ENCODE data around the gene SH3GLB1. TPM values are rescaled to one million over a fixed set of nuclear protein-coding genes. Genes with fewer than 3 reads are reported as not detected.
A peak's percentile ranks its signal among the peaks of the same experiment; 100 is the strongest.

Gene SH3GLB1
- total RNA-seq, 2 experiments from 2014 or later: 64.3 to 65.3 TPM

DNA sequence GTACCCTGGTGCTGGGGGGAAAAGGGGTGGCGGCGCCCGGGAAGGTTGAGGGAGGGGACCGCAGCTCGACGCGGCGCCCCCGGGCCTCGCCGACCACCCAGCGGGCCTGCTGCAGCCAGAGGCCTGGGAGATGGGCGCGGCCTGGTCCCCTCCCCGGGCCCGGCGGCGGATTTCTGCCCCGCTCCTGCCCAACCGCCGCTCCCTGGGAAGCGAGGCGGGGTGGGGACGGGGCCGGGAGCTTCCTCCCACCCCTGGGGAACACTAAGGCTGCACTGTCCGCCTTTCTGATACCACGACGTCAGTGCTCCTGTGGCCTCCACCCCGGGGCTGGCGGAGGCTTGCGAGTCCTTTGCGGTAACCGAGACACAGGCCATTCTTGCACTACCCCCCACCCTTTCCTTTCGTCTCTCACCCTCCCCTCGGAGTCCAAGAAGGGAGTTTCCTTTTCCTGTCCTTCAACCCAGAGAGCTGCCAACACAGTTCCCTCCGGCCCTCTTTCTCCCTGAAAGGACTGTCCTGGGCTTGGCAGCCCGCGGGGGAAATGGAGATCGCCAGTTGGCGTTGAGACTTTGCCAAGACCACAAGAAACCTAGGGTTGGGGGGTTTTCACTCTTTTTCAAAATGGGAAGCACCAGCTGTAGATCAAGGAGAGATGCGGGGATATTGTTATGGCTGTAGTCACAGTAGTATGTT lies 742 bp downstream of the SH3GLB1 start:
- intact Hi-C loops (cut with micrococcal nuclease): loop anchor here (1.0 to 10.0 kb wide), 9 partner anchors 9 to 630 kb away; partner anchors contain the start of genes HS2ST1, ODF2L and SELENOF
- H3K27ac Mint-ChIP-seq: peak overlapping the region; percentile 98
- CTCF ChIA-PET: interaction anchor here (0.6 to 4.3 kb wide), 20 partner anchors 10 to 391 kb away, joined by 3 to 31 read pairs (median 4); partner anchors contain the start of genes HS2ST1 and SELENOF
- no peaks in the 10 kb centered on the region for H3K9me3 Mint-ChIP-seq
- H3K36me3 Mint-ChIP-seq: peaks cover 7% of the 10 kb centered on the region
- DNase-seq: peak; percentile 51
- H3K27me3 Mint-ChIP-seq: no peaks in the 10 kb centered on the region
- H3K4me3 Mint-ChIP-seq: peak overlapping the region; percentile 100
- H3K4me1 Mint-ChIP-seq (ENCODE audit: low read depth): peaks cover 43% of the 10 kb centered on the region
- POLR2A ChIA-PET: interaction anchor here (0.6 to 3.8 kb wide), 11 partner anchors 10 to 629 kb away, joined by 3 to 34 read pairs (median 5); partner anchors contain the start of genes HS2ST1, ODF2L and SELENOF

DNA sequence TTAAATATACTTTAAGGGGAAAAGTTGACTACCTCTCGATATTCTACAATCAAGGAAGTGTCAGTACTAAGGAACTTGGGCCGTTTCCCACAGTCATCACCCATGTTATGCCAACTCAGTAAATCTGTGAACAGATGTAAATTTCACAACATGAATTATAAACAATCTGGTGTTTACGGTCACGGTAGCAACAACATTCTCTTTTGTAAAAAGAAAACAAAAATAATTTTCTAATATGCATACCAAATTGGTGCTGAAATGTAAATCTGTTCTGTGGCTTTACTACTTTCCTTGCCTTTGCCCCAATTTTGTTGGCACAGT lies 1.2 kb downstream of the SH3GLB1 start:
- Mint-ChIP-seq H3K4me3 (peak overlapping the region; percentile 100), H3K4me1 (ENCODE audit: low read depth) (peaks cover 47% of the 10 kb centered on the region), H3K9me3 (no peaks in the 10 kb centered on the region), H3K36me3 (peaks cover 7% of the 10 kb centered on the region), H3K27me3 (no peaks in the 10 kb centered on the region), H3K27ac (peak overlapping the region; percentile 98)
- intact Hi-C loops (cut with micrococcal nuclease): loop anchor here (1.0 to 10.0 kb wide), 5 partner anchors 9 to 629 kb away; no protein-coding TSS in a partner anchor
- DNase-seq: no peak
- CTCF ChIA-PET: interaction anchor here (0.6 to 4.3 kb wide), 8 partner anchors 10 to 390 kb away, joined by 3 to 31 read pairs (median 10); partner anchors contain the start of genes HS2ST1 and SELENOF
- POLR2A ChIA-PET: interaction anchor here (1.2 to 3.8 kb wide), 3 partner anchors 10 to 309 kb away, joined by 3 to 34 read pairs (median 20); partner anchors contain the start of genes HS2ST1, ODF2L and SELENOF

DNA sequence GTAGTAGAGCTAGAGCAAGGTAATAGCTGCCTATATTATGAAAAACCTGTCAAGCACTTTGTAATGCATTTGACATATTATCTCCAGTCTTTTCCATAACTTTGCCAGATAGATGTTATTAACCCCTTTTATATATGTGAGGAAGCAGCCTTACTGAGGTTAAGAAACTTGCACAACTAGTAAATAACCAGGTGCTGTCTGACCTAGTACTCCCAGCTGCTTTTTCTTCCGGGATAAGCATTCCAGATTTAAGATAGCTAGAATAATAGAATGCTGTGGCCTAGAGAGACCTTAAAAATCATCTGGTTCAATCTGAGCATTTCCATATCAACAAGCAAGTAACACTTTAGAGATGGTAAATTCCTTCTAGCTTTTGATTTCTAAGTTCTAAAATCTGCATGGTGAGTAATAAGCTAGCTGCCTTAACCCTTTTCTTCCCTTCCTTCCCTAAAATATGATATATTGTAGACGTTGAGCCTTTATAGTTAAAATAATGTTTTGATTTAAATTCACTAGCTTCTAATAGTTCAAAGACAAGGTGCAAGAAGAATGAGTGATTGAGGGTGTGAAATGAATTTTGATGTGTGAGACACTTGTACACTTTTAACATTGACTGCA lies 1.8 kb downstream of the SH3GLB1 start:
- Mint-ChIP-seq H3K9me3 (no peaks in the 10 kb centered on the region), H3K27me3 (no peaks in the 10 kb centered on the region), H3K4me3 (peak overlapping the region; percentile 100), H3K27ac (no peak overlapping the region), H3K4me1 (ENCODE audit: low read depth) (peaks cover 48% of the 10 kb centered on the region), H3K36me3 (peaks cover 7% of the 10 kb centered on the region)
- intact Hi-C loops (cut with micrococcal nuclease): loop anchor here (10.0 kb wide), 3 partner anchors 339 to 629 kb away; no protein-coding TSS in a partner anchor
- no peak for DNase-seq
- ChIA-PET CTCF (interaction anchor here (0.6 to 4.3 kb wide), 5 partner anchors 9 to 390 kb away, joined by 3 to 31 read pairs (median 4); partner anchors contain the start of genes HS2ST1 and SELENOF), POLR2A (interaction anchor here (1.2 to 3.8 kb wide), 3 partner anchors 9 to 310 kb away, joined by 3 to 34 read pairs (median 20); partner anchors contain the start of genes HS2ST1, ODF2L and SELENOF)

DNA sequence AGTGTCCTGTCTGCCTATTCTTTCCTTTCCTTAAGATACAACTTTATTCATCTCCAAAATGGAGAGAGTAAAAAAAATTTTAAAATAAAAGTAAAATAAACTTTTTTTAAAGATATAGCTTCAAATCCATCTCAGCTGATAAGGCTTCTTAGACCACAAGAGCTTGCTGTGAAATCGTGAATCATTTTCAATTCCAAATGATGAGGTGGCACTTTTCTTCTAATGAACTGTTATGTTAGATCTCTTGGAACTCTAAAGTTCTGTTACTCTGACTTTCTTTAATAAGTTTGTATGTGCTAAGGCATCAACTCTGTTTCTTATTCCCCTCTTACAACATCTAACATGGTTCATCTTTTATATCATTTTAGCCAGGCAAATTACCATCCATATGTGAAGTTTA lies 4.5 kb downstream of the SH3GLB1 start:
- no peak for DNase-seq
- CTCF ChIA-PET: interaction anchor here (0.6 to 1.2 kb wide), 3 partner anchors 9 to 329 kb away, joined by 3 read pairs; no protein-coding TSS in a partner anchor
- Mint-ChIP-seq H3K36me3 (peaks cover 7% of the 10 kb centered on the region), H3K9me3 (no peaks in the 10 kb centered on the region), H3K27me3 (no peaks in the 10 kb centered on the region), H3K4me3 (no peak overlapping the region), H3K27ac (no peak overlapping the region), H3K4me1 (ENCODE audit: low read depth) (peaks cover 44% of the 10 kb centered on the region)
- intact Hi-C loops (cut with micrococcal nuclease): loop anchor here (10.0 kb wide), 3 partner anchors 336 to 626 kb away; no protein-coding TSS in a partner anchor
- POLR2A ChIA-PET: no interaction called here

DNA sequence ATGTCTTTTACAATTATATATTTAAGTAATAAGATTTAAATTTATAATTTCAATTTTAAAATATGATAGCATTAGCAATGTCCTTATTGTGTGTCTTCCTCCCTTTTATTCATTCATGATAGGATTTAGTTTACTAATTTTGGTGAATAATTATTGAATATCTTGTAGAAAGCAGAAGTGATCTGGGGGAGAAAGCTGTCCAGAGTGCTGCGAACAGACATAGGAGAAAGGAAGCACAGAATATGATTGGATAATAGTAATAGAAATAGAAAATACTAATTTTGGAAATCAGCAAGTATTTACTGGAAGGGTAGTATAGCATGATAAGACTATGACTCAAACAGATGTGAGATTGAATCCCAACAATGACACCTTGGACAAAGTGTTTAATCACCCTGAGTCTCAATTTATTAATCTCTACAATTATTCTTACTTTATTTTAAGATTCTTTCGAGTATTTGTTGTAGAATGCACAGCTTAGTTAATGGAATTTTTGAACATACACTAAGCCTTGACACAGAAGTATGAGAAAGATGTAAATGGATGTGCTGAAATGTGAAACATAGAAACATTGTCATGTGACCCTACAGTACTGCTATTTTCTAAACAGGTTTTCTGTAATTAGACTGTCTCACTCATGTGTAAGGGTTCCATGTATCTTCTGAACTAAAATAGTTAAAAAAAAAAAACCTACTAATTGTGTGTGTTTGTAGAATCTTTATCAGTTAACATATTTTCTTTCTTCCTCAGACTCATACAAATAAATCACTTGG lies 7.9 kb downstream of the SH3GLB1 start:
- H3K36me3 Mint-ChIP-seq: peaks cover 9% of the 10 kb centered on the region
- H3K4me3 Mint-ChIP-seq: no peak overlapping the region
- CTCF ChIA-PET: no interaction called here

DNA sequence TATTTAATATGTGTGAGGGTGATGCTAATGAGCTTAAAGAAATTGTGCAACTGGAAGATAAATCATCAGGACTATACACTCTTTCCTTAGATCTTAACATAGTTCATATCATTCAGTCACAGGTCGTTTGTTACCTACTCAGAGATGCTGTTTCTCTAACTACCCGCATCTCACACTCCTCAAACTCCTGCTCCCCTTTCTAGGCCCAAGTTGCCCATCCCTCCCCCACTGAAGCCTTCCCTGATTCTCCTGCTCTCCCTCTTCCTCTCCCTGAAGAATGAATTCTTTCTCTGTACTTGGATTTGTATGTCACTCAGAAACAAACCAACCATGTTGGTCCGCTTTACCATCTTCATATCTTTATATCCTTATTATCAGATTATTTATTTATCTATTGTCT lies 9.1 kb downstream of the SH3GLB1 start:
- no peak for DNase-seq
- CTCF ChIA-PET: interaction anchor here (0.9 to 1.6 kb wide), 2 partner anchors 333 to 371 kb away, joined by 3 to 4 read pairs; no protein-coding TSS in a partner anchor
- Mint-ChIP-seq H3K27me3 (no peaks in the 10 kb centered on the region), H3K27ac (no peak overlapping the region), H3K4me3 (no peak overlapping the region), H3K9me3 (no peaks in the 10 kb centered on the region), H3K4me1 (ENCODE audit: low read depth) (peaks cover 49% of the 10 kb centered on the region), H3K36me3 (peaks cover 7% of the 10 kb centered on the region)
- intact Hi-C loops (cut with micrococcal nuclease): no loop called here
- POLR2A ChIA-PET: no interaction called here

More for the DNA sequence above, 7.9 kb downstream of the SH3GLB1 start:
- Mint-ChIP-seq H3K9me3 (no peaks in the 10 kb centered on the region), H3K4me1 (ENCODE audit: low read depth) (peaks cover 53% of the 10 kb centered on the region), H3K27ac (no peak overlapping the region), H3K27me3 (no peaks in the 10 kb centered on the region)
- intact Hi-C loops (cut with micrococcal nuclease): no loop called here
- DNase-seq: no peak
- POLR2A ChIA-PET: no interaction called here

DNA sequence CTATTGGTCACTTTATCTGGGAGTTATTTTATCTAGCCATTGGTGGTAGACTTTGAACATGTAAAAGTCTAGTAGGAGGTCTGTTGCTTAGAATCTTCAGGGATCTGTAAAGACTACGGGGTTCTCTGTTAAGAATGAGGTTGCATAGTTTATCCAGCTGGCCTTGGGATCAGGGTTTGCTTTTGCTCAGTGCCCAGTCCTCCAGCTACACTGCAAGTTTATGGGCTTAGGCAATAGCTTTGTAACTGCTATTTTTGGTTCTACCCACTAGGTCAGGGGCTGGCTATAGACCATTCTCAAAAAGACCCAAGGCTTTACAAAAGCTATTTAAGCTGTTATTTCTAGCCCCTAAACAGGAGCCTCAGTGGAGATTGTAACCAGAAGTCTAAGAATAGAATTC lies 9.8 kb downstream of the SH3GLB1 start:
- intact Hi-C loops (cut with micrococcal nuclease): loop anchor here (1.0 kb wide), 1 partner anchor 9 kb away; no protein-coding TSS in a partner anchor
- POLR2A ChIA-PET: interaction anchor here (3.8 kb wide), 1 partner anchor 9 kb away, joined by 34 read pairs; the partner anchor contains the start of gene SH3GLB1

DNA sequence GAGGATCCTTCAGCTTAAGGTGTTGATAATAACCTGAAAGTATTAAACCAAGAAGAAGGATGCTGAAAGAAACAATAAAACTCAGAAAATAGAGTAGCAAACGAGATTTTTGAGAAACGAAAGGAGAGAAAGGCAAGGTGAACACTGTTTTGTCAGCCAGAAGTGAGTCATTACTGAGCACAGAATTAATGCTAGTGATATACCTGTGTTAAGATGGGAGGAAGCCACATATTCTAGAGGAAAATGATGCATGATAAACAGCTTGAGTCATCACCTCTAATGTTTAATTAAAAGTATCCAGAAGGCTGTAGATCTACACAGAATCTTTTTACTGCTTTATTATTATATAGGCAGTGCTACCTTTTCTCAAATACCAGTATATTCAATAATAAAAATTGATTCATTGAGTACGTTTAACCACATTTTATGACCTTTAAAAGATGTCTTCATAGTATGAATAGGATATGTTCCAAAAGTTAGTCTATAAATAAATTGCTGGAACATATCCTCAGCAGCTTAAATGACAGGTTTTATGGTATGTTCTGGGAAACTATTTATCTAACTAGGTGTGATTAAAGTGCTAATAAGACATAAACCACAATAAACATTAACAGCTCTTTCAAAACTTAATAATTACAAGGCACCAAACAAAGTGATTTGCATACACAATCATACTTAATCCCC lies 10.3 kb downstream of the SH3GLB1 start:
- Mint-ChIP-seq H3K36me3 (peaks cover 14% of the 10 kb centered on the region), H3K27me3 (no peaks in the 10 kb centered on the region), H3K4me1 (ENCODE audit: low read depth) (peaks cover 39% of the 10 kb centered on the region), H3K9me3 (no peaks in the 10 kb centered on the region), H3K27ac (peak overlapping the region; percentile 15), H3K4me3 (no peak overlapping the region)
- ChIA-PET CTCF (interaction anchor here (1.0 to 3.6 kb wide), 3 partner anchors 10 to 370 kb away, joined by 3 to 31 read pairs (median 4); partner anchors contain the start of gene SH3GLB1), POLR2A (interaction anchor here (3.8 kb wide), 1 partner anchor 10 kb away, joined by 34 read pairs; the partner anchor contains the start of gene SH3GLB1)
- intact Hi-C loops (cut with micrococcal nuclease): loop anchor here (1.0 kb wide), 1 partner anchor 9 kb away; no protein-coding TSS in a partner anchor
- DNase-seq: no peak

More for the DNA sequence above, 9.8 kb downstream of the SH3GLB1 start:
- Mint-ChIP-seq H3K27me3 (no peaks in the 10 kb centered on the region), H3K9me3 (no peaks in the 10 kb centered on the region), H3K4me3 (no peak overlapping the region), H3K4me1 (ENCODE audit: low read depth) (peaks cover 43% of the 10 kb centered on the region), H3K36me3 (peaks cover 11% of the 10 kb centered on the region), H3K27ac (peak overlapping the region; percentile 15)
- no peak for DNase-seq
- CTCF ChIA-PET: interaction anchor here (1.0 to 3.6 kb wide), 3 partner anchors 10 to 370 kb away, joined by 3 to 31 read pairs (median 4); partner anchors contain the start of gene SH3GLB1

DNA sequence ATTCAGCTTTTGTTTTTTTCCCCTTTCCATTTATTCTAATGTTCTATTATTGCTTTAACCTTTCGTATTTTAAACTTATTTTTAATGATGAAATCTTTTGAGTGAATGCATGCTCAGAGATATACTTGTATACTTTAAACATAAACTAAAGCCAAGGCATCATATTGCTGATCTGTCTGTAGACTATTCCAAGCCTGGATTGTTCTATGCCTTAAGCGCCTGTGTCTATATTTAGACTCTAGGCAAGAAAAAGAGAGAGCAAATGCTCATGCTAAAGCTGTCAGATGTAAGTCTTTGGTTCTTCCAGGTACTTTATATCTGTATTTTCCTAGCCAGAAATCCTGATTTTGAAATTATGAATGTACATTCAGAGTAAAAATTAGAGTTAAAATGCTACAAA lies 14.4 kb downstream of the SH3GLB1 start:
- ChIA-PET POLR2A (no interaction called here), CTCF (interaction anchor here (0.6 to 1.1 kb wide), 4 partner anchors 9 to 337 kb away, joined by 3 to 11 read pairs (median 3); partner anchors contain the start of gene SH3GLB1)
- Mint-ChIP-seq H3K4me3 (no peak overlapping the region), H3K36me3 (peaks cover 25% of the 10 kb centered on the region), H3K9me3 (no peaks in the 10 kb centered on the region), H3K27me3 (no peaks in the 10 kb centered on the region), H3K27ac (no peak overlapping the region), H3K4me1 (ENCODE audit: low read depth) (peaks cover 22% of the 10 kb centered on the region)
- intact Hi-C loops (cut with micrococcal nuclease): no loop called here
- DNase-seq: no peak

DNA sequence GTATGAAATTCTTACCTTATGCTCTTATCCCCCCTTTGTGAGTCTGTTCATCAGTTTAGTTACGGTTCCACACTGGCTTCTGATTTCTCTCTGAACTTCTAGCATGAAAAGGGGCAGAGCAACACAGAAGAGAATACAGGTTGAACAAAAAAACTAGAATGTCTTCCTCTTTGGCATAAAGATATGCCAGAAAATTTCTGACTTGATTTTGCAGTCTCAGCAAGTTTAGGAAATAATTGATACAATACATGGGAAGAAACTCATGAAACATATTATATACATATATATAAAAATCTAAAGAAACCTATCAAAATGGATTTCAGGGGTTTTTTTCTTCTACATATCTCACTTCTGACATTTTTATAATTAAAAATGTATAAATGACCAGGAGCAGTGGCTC lies 27.0 kb downstream of the SH3GLB1 start:
- no peaks in the 10 kb centered on the region for H3K27me3 Mint-ChIP-seq
- H3K36me3 Mint-ChIP-seq: peaks cover 26% of the 10 kb centered on the region
- H3K4me3 Mint-ChIP-seq: no peak overlapping the region
- ChIA-PET CTCF (no interaction called here), POLR2A (no interaction called here)
- H3K4me1 Mint-ChIP-seq (ENCODE audit: low read depth): no peaks in the 10 kb centered on the region
- H3K27ac Mint-ChIP-seq: no peak overlapping the region
- DNase-seq: no peak
- no peaks in the 10 kb centered on the region for H3K9me3 Mint-ChIP-seq
- intact Hi-C loops (cut with micrococcal nuclease): no loop called here

DNA sequence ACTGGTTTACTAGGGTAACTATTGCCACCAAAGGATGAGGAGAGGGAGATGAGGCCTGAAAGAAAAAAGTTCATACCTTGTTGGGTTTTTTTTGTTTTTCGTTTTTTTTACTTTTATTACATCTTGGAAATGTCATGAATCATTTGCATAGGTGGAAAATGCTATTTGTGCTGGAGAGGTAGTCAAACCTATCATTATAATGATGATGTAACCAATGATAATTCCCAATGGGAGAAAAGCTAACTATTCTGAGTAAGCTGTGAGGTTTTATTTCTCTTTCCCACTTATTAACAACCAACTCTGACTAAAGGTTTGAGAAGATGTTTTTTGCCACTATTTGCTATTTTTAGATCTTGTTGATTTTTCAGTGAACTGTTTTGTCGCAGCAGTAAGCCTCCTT lies 29.0 kb downstream of the SH3GLB1 start:
- Mint-ChIP-seq H3K27ac (no peak overlapping the region), H3K27me3 (no peaks in the 10 kb centered on the region), H3K4me1 (ENCODE audit: low read depth) (peaks cover 4% of the 10 kb centered on the region), H3K4me3 (no peak overlapping the region), H3K36me3 (peaks cover 24% of the 10 kb centered on the region), H3K9me3 (no peaks in the 10 kb centered on the region)
- ChIA-PET POLR2A (interaction anchor here (2.0 kb wide), 1 partner anchor 29 kb away, joined by 5 read pairs; the partner anchor contains the start of gene SH3GLB1), CTCF (interaction anchor here (1.1 kb wide), 1 partner anchor 29 kb away, joined by 3 read pairs; the partner anchor contains the start of gene SH3GLB1)
- intact Hi-C loops (cut with micrococcal nuclease): no loop called here
- DNase-seq: no peak

Measured in activated CD4-positive, alpha-beta memory T cell treated with anti-CD3 and anti-CD28 coated beads for 36 hours (primary cell).